BJ (cell line): ENCODE measurements around the gene TBX4. TPM values are rescaled to one million over a fixed set of nuclear protein-coding genes. Genes with fewer than 3 reads are reported as not detected.

ENCODE experiments used
- CTCF ChIA-PET: fragments of 350-600 bp; formaldehyde crosslinking; extraction: SDS; loops from one replicate; lab custom pipeline; 2021; ENCODE audit warnings: antibody characterized with exemption, inconsistent platforms; lab: Yijun Ruan, JAX
- POLR2A ChIA-PET: fragments of 300-600 bp; sonication (Branson Sonifier 250); formaldehyde crosslinking; extraction: SDS; loops from one replicate; lab custom pipeline; 2021; ENCODE audit warnings: antibody characterized with exemption; lab: Charles Lee
- DNase-seq: peaks from one replicate; pipeline ENCODE4 v3.0.0-alpha.2; 2011; ENCODE audit warnings: low read depth
- H3K27me3 ChIP-seq: 2 replicates; pipeline ENCODE4 v1.6.0; 2011; ENCODE audit warnings: low read length; ENCODE audit not compliant: control insufficient read depth, insufficient read depth
- H3K36me3 ChIP-seq: 2 replicates; pipeline ENCODE4 v1.5.1; 2011; ENCODE audit warnings: low read length; ENCODE audit not compliant: control insufficient read depth, insufficient read depth
- H3K4me3 ChIP-seq: 2 replicates; pipeline ENCODE4 v1.5.1; 2011; ENCODE audit warnings: low read depth, mild to moderate bottlenecking, control low read depth, low read length
- CTCF ChIP-seq: IDR thresholded peaks from 2 replicates; pipeline ENCODE4 v1.5.1; 2011; ENCODE audit warnings: low read depth, mild to moderate bottlenecking, control low read depth, inconsistent platforms, low read length, moderate library complexity; ENCODE audit not compliant: insufficient read depth
- polyA plus RNA-seq: library from polyadenylated mRNA; depleted of rRNA; stranded (reverse); fragments of >200 nt; gene quantifications from 2 replicates; pipeline ENCODE4 v1.2.3, GENCODE V29; 2011

The TBX4 gene
- polyA plus RNA-seq, 1 experiment = 3.7 TPM

GRCh38 chr17:61456061-61456681 lies 3.9 kb downstream of the TBX4 start:
- ChIA-PET CTCF (no interaction called here), POLR2A (no interaction called here)
- H3K27me3 ChIP-seq = peaks cover 56% of the 10 kb centered on the region
- no peak overlapping the region for H3K4me3 ChIP-seq
- no peaks in the 10 kb centered on the region for H3K36me3 ChIP-seq
- DNase-seq = no peak
- no peak for TF ChIP-seq CTCF

- no peak for TF ChIP-seq CTCF
- no peak for DNase-seq
- H3K27me3 ChIP-seq = peaks cover 55% of the 10 kb centered on the region
- ChIA-PET POLR2A (no interaction called here), CTCF (interaction anchor here (0.8 to 1.5 kb wide), 2 partner anchors 11 to 39 kb away, joined by 3 to 5 read pairs; no protein-coding TSS in a partner anchor)
- no peak overlapping the region for H3K4me3 ChIP-seq
- no peaks in the 10 kb centered on the region for H3K36me3 ChIP-seq
Measured at GRCh38 chr17:61456688-61457225, 4.5 kb downstream of the TBX4 start.

- no peak for TF ChIP-seq CTCF
- DNase-seq = no peak
- CTCF ChIA-PET = interaction anchor here (0.8 to 1.5 kb wide), 3 partner anchors 10 to 40 kb away, joined by 3 to 5 read pairs (median 3); no protein-coding TSS in a partner anchor
- Histone ChIP-seq H3K4me3 (no peak overlapping the region), H3K27me3 (peaks cover 53% of the 10 kb centered on the region), H3K36me3 (no peaks in the 10 kb centered on the region)
- POLR2A ChIA-PET = no interaction called here
Measured at GRCh38 chr17:61457226-61457983, 5.2 kb downstream of the TBX4 start.

GRCh38 chr17:61458000-61458399 lies 5.8 kb downstream of the TBX4 start:
- no peak for TF ChIP-seq CTCF
- no peak for DNase-seq
- CTCF ChIA-PET = interaction anchor here (0.8 to 1.5 kb wide), 2 partner anchors 10 to 12 kb away, joined by 3 to 5 read pairs; no protein-coding TSS in a partner anchor
- H3K4me3 ChIP-seq = no peak overlapping the region
- H3K36me3 ChIP-seq = no peaks in the 10 kb centered on the region
- peaks cover 49% of the 10 kb centered on the region for H3K27me3 ChIP-seq
- POLR2A ChIA-PET = no interaction called here
